Bronchial epithelial cell (primary cell): ENCODE data around the gene SLAIN1. TPM values are rescaled to one million over a fixed set of nuclear protein-coding genes. Genes with fewer than 3 reads are reported as not detected.

Experiments
- DNase-seq: peaks from one replicate; pipeline ENCODE4 v3.0.0-alpha.2; 2010; ENCODE audit warnings: low read depth
- FAIRE-seq: peaks from 2 replicates; lab custom pipeline; 2011; peaks lifted over from hg19 to GRCh38; lab: Jason Lieb, UNC
- H3K27me3 ChIP-seq: 2 replicates; pipeline ENCODE4 v1.5.1; 2011; ENCODE audit warnings: low read length; ENCODE audit not compliant: control insufficient read depth, insufficient read depth
- H3K36me3 ChIP-seq: 2 replicates; pipeline ENCODE4 v1.5.1; 2011; ENCODE audit warnings: low read length; ENCODE audit not compliant: control insufficient read depth, insufficient read depth
- H3K4me3 ChIP-seq: 2 replicates; pipeline ENCODE4 v1.5.1; 2011; ENCODE audit warnings: mild to moderate bottlenecking, low read depth, low read length, control low read depth
- CTCF ChIP-seq: IDR thresholded peaks from 2 replicates; pipeline ENCODE4 v1.5.1; 2011; ENCODE audit warnings: mild to moderate bottlenecking, moderate library complexity, low read length, control low read depth, inconsistent platforms; ENCODE audit not compliant: insufficient read depth, severe bottlenecking
- total RNA-seq: library from RNA; depleted of rRNA; stranded (reverse); fragments of >200 nt; gene quantifications from 2 replicates; pipeline ENCODE4 v1.2.1, GENCODE V29; 2014

SLAIN1 gene
- total RNA-seq, 1 donor from 2014 or later: under 0.01 TPM

- no peak for DNase-seq
- no peak for TF ChIP-seq CTCF
- H3K4me3 ChIP-seq: no peak overlapping the region
- H3K36me3 ChIP-seq: no peaks in the 10 kb centered on the region
- no peaks in the 10 kb centered on the region for H3K27me3 ChIP-seq
- no peak for FAIRE-seq
These were observed 21.6 kb downstream of the SLAIN1 start for GRCh38 chr13:77719128-77719527.

- H3K27me3 ChIP-seq: no peaks in the 10 kb centered on the region
- DNase-seq: no peak
- no peaks in the 10 kb centered on the region for H3K36me3 ChIP-seq
- TF ChIP-seq CTCF: no peak
- FAIRE-seq: peak; percentile 72
- no peak overlapping the region for H3K4me3 ChIP-seq
These were observed 23.5 kb downstream of the SLAIN1 start for GRCh38 chr13:77720988-77721387.

- Histone ChIP-seq H3K4me3 (no peak overlapping the region), H3K27me3 (no peaks in the 10 kb centered on the region), H3K36me3 (no peaks in the 10 kb centered on the region)
- no peak for FAIRE-seq
- TF ChIP-seq CTCF: no peak
- no peak for DNase-seq
These were observed 26.6 kb downstream of the SLAIN1 start for GRCh38 chr13:77724092-77724491.

- no peak for DNase-seq
- Histone ChIP-seq H3K4me3 (no peak overlapping the region), H3K36me3 (no peaks in the 10 kb centered on the region), H3K27me3 (no peaks in the 10 kb centered on the region)
- FAIRE-seq: no peak
- TF ChIP-seq CTCF: no peak
These were observed 27.6 kb downstream of the SLAIN1 start for GRCh38 chr13:77725071-77725470.

GRCh38 chr13:77728265-77729125, 31.0 kb downstream of the SLAIN1 start:
- no peak overlapping the region for H3K4me3 ChIP-seq
- TF ChIP-seq CTCF: no peak
- no peaks in the 10 kb centered on the region for H3K36me3 ChIP-seq
- DNase-seq (no peak), FAIRE-seq (no peak)
- no peaks in the 10 kb centered on the region for H3K27me3 ChIP-seq
